ENCODE results near the gene TMEM95.
A peak's percentile ranks its signal among the peaks of the same experiment; 100 is the strongest.

The TMEM95 gene

GRCh38 chr17:7379134-7379533 is 24.2 kb downstream of the TMEM95 start:
- no peak for DNase-seq (ENCODE audit: low spot score)

DNA sequence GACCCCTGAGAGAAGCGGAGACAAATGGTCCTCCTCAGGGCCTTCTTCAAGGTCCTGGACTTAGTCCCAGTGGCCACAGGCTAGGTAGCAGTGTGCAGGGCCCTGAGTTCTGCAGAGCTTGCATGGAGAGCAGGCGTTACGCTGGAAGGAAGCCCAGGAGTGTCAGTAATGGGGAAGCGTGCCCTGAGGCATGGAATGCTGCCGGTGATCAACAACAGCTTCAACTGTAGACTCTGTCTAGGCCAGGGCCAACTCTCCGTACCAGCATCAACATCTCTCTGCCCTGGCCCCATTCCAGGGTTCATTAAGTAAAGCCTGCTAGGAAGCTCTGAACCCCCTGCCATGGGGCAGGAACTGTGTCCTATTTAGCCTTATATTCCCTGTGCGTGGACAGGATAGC is 25.4 kb downstream of the TMEM95 start:
- no peak for DNase-seq (ENCODE audit: low spot score)

DNA sequence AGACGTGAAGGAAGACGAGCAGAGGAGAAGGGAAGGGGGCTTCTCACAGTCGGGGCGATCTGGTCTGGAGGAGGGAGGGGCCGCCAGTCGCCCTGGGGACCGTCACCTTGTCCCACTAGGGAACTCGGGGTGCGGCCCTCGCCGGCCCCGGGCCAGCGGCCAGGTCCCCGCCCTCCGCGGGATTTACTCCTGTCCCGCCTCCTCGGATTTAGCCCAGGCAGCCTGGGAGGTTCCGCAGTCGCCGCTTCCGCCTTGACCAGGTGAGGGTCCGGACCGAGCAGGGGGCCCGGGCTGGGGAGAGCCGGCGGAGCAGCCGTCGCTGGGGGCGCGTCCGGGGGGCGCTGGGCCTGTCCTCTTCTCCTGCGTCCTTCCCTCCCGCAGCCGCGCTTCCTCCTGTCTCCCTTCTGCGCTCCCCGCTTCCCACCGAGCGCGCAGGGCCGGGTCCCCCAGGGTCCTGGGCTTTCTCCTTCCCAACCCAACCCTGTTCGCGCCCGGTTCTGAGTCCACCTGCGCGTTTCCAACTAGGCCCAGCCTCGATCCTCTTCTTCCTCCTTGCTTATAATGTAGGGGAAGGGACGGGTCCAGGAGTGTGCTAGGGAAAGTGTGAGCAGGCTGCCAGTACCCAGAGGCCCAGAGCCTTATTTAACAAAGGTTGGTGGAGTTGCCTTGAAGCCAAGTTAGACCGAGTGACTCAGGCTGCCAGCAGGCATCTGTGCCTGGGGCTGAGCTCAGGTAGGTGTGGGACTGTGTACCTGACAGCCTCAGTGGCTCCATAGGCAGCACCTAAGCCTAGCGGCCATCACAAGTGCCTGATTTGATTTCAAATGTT is 26.1 kb downstream of the TMEM95 start, which contains the start of gene TNK1:
Gene TNK1, plus strand, starts transcription at position 235 of the 829 bp plus-strand sequence. CDS start 1,838 bp downstream, outside the sequence.
- peak; percentile 81 for DNase-seq (ENCODE audit: low spot score)

- DNase-seq (ENCODE audit: low spot score) = no peak
These were observed 27.9 kb downstream of the TMEM95 start for GRCh38 chr17:7382901-7383300.

DNA sequence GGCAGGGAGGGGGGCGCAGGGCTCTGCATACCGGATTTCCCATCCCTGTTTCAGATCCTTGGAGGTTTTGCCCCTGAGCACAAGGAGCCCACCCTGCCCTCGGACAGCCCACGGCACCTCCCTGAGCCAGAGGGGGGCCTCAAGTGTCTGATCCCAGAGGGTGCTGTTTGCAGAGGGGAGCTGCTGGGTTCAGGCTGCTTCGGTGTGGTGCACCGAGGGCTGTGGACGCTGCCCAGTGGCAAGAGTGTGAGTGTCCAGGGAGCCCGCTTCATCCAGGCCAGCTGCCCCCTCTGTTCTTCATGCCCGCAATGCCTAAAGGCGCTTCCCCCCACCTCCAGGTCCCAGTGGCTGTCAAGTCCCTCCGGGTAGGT is 28.4 kb downstream of the TMEM95 start:
- no peak for DNase-seq (ENCODE audit: low spot score)

GRCh38 chr17:7383742-7384488 is 29.0 kb downstream of the TMEM95 start:
- DNase-seq (ENCODE audit: low spot score) = no peak

GRCh38 chr17:7384489-7385081 is 29.6 kb downstream of the TMEM95 start:
- DNase-seq (ENCODE audit: low spot score) = no peak

GRCh38 chr17:7388856-7389255 is 33.9 kb downstream of the TMEM95 start:
- DNase-seq (ENCODE audit: low spot score) = no peak

GRCh38 chr17:7389924-7390910 is 35.3 kb downstream of the TMEM95 start:
- no peak for DNase-seq (ENCODE audit: low spot score)

GRCh38 chr17:7391307-7391706 is 36.4 kb downstream of the TMEM95 start:
- no peak for DNase-seq (ENCODE audit: low spot score)

DNA sequence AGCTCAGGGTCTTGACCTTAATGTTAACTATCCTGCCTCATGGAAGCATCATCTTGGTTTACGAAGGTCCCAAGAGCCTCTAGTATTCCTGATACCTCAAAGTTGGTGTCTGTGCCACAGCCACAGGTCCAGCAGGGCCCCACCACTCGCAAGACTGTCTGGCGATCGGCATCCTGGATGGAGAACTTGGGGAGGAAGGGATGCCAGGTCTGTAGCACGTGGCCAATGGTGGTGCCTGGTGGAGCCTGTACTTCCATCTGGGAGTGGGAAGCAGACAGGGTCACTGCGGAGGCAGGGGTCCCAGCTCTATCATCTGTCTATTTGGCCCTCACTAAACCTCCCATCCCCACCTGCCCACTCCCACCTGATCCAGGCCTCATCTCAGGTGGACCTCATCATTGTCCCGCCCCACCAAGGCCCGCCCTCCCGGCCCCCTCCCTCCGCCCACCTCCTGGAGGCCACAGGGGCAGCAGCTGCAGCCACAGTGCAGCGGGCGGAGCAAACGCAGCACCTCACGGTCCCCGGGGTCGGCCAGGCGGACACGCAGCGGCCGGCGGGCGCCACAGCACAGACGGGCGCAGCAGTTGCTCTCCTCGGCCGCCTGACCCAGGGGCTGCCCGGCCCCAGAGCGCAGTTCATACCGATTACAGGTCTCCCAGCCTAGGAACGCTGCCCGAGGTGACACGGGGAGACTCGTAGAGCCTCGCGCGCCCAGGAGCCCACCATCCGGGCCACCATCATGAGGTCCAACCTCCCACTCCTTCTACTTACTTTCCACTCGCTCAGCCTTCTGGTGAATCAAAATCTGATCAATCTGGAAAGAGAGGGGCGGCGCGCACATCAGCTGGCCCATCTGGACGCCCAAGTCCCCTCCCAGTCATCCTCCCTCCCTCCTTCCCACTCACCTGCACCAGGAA is 38.0 kb downstream of the TMEM95 start:
- no peak for DNase-seq (ENCODE audit: low spot score)

GRCh38 chr17:7393613-7394451 is 38.9 kb downstream of the TMEM95 start:
- peak; percentile 17 for DNase-seq (ENCODE audit: low spot score)

GRCh38 chr17:7394452-7395191 is 39.7 kb downstream of the TMEM95 start, which contains the start of gene PLSCR3:
Gene PLSCR3, minus strand, starts transcription at chr17:7394525. Its CDS starts 415 bp downstream, at chr17:7394110.
- DNase-seq (ENCODE audit: low spot score) = peak; percentile 88

DNA sequence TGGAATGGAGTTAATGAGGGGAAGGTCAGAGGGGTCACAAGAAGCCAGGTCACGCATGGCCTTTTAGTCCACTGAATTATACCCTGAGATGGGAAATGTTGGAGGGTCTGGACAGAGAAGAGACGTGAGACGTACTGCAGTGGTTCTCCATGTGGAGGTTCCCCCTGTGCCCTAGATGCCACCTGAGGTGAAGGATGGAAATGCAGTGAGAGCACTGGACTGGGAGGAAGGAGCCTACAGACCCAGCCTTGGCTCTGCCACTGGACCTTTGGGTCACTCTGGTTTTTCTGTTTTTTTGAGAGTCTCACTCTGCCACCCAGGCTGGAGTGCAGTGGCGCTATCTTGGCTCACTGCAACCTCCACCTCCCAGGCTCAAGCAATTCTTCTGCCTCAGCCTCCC is 41.2 kb downstream of the TMEM95 start:
- no peak for DNase-seq (ENCODE audit: low spot score)

DNA sequence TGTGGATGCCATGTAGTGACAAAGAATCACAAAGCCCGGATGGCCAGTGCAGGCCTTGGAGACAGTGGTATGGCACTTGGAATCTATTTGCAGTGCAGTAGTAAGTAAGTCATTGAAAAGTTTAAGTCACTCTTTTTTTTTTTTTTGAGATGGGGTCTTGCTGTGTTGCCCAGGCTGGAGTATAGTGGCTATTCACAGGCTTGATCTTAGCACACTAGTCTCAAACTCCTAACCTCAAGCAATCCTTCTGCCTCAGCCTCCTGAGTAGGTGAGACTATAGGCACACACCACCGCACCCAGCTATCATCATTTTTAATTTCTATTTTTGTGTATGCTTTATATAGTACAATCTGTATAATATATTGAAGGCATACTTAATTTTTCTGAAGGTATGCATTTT is 43.7 kb downstream of the TMEM95 start:
- no peak for DNase-seq (ENCODE audit: low spot score)

DNA sequence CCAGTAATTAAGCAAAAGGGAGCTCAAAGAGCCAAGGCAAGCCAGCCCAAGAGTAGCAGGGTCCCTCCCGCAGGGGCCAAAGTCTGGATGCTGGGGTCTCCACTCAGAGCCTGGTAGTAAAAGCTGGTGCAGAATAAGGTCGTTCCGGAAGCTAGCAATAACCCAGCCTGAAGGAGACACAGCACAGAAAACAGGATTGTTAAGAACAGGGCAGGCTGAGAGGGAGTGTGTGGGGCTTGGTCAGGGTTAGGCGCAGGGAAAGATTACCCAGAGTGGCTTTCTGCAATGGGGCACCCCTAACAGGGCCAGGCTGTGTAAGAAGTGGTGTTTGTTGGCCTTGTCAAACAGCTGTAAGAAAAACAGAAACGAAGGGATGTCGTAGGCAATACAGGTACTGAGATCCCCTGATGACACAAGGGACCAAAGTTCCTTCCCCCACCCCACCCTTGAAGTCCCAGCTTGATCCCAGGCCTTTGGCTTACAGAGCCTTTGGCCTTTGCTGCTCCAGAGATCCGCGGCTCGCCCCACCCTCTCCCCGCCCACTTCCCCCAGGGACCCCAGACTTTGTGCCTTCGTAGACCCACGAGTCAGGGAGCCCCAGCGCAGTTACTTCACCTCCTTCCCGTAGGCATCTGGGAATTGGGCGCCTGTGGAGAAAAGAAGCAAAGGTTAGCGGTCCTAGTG is 48.2 kb downstream of the TMEM95 start:
- peak; percentile 26 for DNase-seq (ENCODE audit: low spot score)

DNA sequence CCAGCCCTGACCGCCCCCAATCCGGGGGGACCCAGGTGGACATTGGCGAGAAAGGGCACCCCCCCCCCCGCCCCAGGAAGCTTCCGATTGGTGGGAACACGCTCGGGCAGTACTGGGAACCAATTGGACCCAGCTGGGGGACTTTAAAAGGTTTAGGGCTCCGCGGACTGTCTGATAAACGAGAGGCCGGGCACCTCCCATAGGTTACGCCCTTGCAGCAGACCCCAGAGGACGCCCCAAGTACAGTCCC is 48.7 kb downstream of the TMEM95 start:
- peak; percentile 58 for DNase-seq (ENCODE audit: low spot score)

DNA sequence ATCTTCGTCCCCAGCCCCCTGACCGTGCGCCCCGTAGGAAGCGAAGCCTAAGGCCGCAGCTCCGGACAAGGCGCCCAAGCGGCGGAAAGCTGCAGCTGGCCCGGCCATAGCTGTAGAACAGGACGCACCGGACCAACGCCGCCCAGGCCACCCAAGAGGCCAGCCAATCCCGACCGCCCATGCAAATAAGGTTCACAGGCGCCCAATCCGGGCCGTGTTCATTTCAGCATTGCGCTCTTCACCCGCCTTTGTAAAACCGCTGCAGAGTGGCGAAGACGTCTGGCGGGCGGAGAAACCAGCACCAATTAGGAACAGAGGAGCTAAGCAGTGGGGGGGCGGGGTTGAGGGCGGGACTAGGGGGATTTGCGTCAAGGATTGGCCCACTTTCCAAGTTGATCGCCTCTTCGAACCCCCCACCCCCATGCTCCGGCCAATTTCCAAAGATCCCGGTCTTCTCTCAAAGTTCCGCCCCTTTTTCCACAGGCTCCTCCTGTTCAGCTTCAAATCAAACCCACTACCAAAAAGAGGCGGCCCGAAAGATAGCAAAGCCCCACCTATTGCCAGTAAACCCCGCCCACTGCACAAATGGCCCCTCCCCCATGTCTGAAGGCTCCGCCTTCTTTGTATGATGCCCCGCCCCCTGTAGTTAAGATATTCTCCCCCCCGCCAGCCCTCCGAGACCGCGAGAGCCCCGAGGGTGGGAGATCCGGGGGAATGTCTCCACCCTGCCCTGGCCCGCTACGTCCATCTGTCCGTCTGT is 49.2 kb downstream of the TMEM95 start, which contains the start of gene TMEM256:
Gene TMEM256, minus strand, starts transcription at position 121 of the 760 bp plus-strand sequence. Its CDS starts 13 bp downstream, at position 108.
- DNase-seq (ENCODE audit: low spot score) = peak; percentile 99

All from LoVo (cell line).